A673 (cell line): ENCODE results near the gene PROZ. TPM values are rescaled to one million over a fixed set of nuclear protein-coding genes. Genes with fewer than 3 reads are reported as not detected.

Source experiments
- BruUV-seq: library from RNA; stranded (reverse); fragments of 400-500 nt; replicated peaks from 2 replicates; lab custom pipeline; 2021; lab: Mats Ljungman, UMichigan
- CTCF ChIA-PET: fragments of 300-600 bp; sonication (Branson Sonifier 250); formaldehyde crosslinking; loops from one replicate; lab custom pipeline; 2022; ENCODE audit warnings: antibody characterized with exemption; lab: Charles Lee
- POLR2A ChIA-PET: fragments of 300-600 bp; sonication (Branson Sonifier 250); formaldehyde crosslinking; loops from one replicate; lab custom pipeline; 2022; ENCODE audit warnings: antibody characterized with exemption; ENCODE audit not compliant: low non-redundant PET; lab: Charles Lee
- DNase-seq: peaks from one replicate; pipeline ENCODE4 v3.0.0-alpha.2; 2015; ENCODE audit warnings: low spot score
- H3K27ac ChIP-seq: fragments of 200-600 bp; sonication (generic); 2 replicates; pipeline ENCODE4 v1.5.1; 2016; ENCODE audit warnings: mixed run types, low read depth, mild to moderate bottlenecking, mixed read lengths, antibody characterized with exemption, low read length; ENCODE audit not compliant: poor library complexity, severe bottlenecking
- H3K27me3 ChIP-seq: fragments of 200-600 bp; sonication (generic); replicated peaks from 2 replicates; pipeline ENCODE4 v1.6.1; 2017; ENCODE audit warnings: mixed run types, low read depth, mild to moderate bottlenecking, mixed read lengths, antibody characterized with exemption, low read length; ENCODE audit not compliant: insufficient read depth, poor library complexity
- H3K36me3 ChIP-seq: fragments of 200-600 bp; sonication (generic); 2 replicates; pipeline ENCODE4 v1.6.1; 2016; ENCODE audit warnings: mixed run types, mild to moderate bottlenecking, mixed read lengths, antibody characterized with exemption, low read length; ENCODE audit not compliant: insufficient read depth, poor library complexity, severe bottlenecking
- H3K4me1 ChIP-seq: fragments of 200-600 bp; sonication (generic); 2 replicates; pipeline ENCODE4 v1.6.1; 2017; ENCODE audit warnings: mixed run types, mild to moderate bottlenecking, mixed read lengths, antibody characterized with exemption, low read length; ENCODE audit not compliant: insufficient read depth, poor library complexity, severe bottlenecking
- H3K4me3 ChIP-seq: fragments of 200-600 bp; sonication (generic); 2 replicates; pipeline ENCODE4 v1.5.1; 2016; ENCODE audit warnings: low read depth, mixed run types, mild to moderate bottlenecking, mixed read lengths, low read length; ENCODE audit not compliant: poor library complexity, severe bottlenecking
- H3K9me3 ChIP-seq: fragments of 200-600 bp; sonication (generic); 2 replicates; pipeline ENCODE4 v1.6.1; 2016; ENCODE audit warnings: mixed run types, low read depth, mild to moderate bottlenecking, mixed read lengths, antibody characterized with exemption, low read length; ENCODE audit not compliant: poor library complexity, severe bottlenecking
- EZH2 ChIP-seq: fragments of 200-600 bp; sonication (generic); IDR thresholded peaks from 2 replicates; pipeline ENCODE4 v1.6.1; 2017; ENCODE audit warnings: borderline replicate concordance, low read depth, mild to moderate bottlenecking, mixed read lengths, antibody characterized with exemption, low read length; ENCODE audit not compliant: poor library complexity, severe bottlenecking
- intact Hi-C: fragments of 100-400 bp; cut with micrococcal nuclease; formaldehyde crosslinking; loops from one replicate; pipeline ENCODE4 v1.10.0; 2022; ENCODE audit not compliant: unreplicated experiment
- total RNA-seq: library from RNA; stranded (reverse); gene quantifications from 2 replicates; pipeline ENCODE4 v1.2.3, GENCODE V29; 2021
- TF ChIP-seq, protein P1 (sequence below): fragments of 300-800, 200-600 bp; sonication (generic); conservative IDR thresholded peaks from 2 replicates; pipeline ENCODE4 v1.5.1; 2017; ENCODE audit warnings: low read depth, mild to moderate bottlenecking, antibody characterized with exemption, low read length, moderate library complexity, mixed read lengths

Gene PROZ
- total RNA-seq, 1 experiment from 2014 or later = not detected

DNA sequence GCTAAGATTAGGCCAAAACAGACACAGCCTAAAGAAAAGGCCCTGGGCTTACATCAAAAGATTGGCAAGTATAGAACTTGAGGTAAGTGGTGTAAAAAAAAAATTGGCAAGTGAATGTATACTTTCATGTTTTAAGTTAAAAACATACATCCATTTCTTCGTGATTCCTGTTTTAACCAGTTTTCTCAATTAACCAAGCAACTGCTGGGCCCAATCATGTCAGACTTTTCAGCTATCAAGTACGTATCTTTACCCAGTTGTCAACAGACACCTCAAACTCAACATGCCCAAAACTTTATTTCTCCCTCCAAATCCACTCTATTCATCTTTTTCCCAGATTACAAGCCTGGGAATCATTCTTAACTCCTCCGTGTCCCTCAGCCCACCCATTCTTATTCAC lies 49.0 kb downstream of the PROZ start:
- Histone ChIP-seq H3K4me1 (peaks cover 20% of the 10 kb centered on the region), H3K9me3 (no peaks in the 10 kb centered on the region), H3K27me3 (no peaks in the 10 kb centered on the region), H3K36me3 (peaks cover 10% of the 10 kb centered on the region), H3K27ac (peak overlapping the region; percentile 97), H3K4me3 (peak overlapping the region; percentile 94)
- BruUV-seq = no TSS peak
- TF ChIP-seq, protein P1, sequence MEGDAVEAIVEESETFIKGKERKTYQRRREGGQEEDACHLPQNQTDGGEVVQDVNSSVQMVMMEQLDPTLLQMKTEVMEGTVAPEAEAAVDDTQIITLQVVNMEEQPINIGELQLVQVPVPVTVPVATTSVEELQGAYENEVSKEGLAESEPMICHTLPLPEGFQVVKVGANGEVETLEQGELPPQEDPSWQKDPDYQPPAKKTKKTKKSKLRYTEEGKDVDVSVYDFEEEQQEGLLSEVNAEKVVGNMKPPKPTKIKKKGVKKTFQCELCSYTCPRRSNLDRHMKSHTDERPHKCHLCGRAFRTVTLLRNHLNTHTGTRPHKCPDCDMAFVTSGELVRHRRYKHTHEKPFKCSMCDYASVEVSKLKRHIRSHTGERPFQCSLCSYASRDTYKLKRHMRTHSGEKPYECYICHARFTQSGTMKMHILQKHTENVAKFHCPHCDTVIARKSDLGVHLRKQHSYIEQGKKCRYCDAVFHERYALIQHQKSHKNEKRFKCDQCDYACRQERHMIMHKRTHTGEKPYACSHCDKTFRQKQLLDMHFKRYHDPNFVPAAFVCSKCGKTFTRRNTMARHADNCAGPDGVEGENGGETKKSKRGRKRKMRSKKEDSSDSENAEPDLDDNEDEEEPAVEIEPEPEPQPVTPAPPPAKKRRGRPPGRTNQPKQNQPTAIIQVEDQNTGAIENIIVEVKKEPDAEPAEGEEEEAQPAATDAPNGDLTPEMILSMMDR = no peak
- no peak for TF ChIP-seq EZH2
- POLR2A ChIA-PET = no interaction called here
- DNase-seq = no peak
- CTCF ChIA-PET = no interaction called here
- intact Hi-C loops = no loop called here

DNA sequence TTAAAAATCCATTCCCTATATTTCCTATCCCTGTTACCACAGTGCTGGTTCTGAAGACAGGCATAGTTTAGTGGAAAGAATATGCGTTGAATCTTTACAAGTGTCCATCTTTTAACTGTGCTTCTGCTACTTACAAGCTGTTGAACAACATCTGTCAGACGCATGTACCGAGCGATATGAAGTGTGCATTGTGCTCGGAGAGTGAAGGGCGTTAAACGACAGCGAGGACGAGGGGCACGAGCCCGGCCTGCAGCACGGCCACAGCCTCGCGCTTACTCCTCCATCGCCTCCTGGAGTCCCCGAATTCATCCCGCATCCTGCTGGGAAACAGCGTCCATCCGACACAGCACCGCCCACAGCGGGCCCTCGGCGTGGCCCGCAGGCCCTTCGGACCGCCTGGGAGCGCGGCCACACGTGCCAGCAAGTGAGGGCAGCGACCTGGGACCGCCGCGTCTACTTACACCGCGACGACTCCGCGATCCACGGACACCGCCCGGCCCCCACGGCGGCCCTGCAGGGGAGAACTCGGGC lies 49.5 kb downstream of the PROZ start:
- CTCF ChIA-PET = no interaction called here
- Histone ChIP-seq H3K27me3 (no peaks in the 10 kb centered on the region), H3K9me3 (no peaks in the 10 kb centered on the region), H3K36me3 (peaks cover 10% of the 10 kb centered on the region), H3K27ac (peak overlapping the region; percentile 97), H3K4me3 (peak overlapping the region; percentile 94), H3K4me1 (peaks cover 20% of the 10 kb centered on the region)
- intact Hi-C loops = no loop called here
- POLR2A ChIA-PET = no interaction called here
- peak; percentile 33 for DNase-seq
- BruUV-seq = no TSS peak
- no peak for TF ChIP-seq EZH2
- TF ChIP-seq, protein P1 = no peak

DNA sequence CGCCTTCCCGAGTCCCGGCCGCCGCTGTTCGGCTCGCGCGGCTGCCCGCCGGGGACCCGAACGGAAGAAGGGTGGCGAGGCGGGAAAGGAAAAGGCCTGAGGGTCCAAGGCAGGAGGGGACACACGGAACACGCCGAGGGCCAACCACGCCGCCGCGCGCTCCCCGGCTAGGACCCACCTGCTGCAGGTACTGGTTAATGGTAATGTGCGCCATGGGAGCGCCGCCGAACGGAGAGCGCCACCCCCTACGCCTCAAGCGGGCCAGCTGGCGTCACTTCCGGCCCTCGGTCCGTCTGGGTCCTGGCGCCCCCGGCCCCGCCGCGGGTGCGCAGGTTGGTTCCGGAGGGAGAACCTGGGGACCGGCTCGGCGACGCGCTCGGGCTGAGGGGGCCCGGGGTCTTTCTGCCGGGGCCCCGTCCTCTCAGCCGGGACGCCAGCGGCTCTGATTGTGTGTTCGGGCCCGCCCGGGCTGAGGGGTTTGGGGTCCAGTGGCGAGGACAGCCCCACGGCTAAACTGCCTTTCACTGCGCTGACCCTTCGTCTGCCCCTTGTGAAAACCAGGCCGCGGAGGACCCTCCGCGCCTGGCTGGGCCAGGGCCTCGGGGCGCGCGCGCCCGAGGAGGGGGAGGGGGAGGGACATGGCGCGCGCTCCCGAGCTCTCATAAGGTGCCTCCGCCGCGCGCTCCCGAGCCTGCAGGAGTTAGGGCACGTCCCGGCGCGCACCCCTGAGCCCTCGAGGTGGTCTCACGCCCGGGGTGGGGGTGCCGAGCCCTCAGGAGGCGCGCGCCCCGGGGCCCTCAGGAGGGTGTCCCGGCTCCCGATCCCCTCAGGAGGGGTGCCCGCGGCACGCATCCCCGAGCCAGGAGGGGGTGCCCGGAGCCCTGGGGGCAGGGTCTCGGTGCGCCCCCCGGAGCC lies 50.2 kb downstream of the PROZ start, which contains the start of gene PCID2:
Gene PCID2 (minus strand): TSS at position 249 of the 915 bp plus-strand sequence. CDS start 35 bp downstream, at position 214.
- intact Hi-C loops = no loop called here
- Histone ChIP-seq H3K4me3 (peak within 1 kb of the TSS; percentile 94), H3K36me3 (peaks cover 10% of the 10 kb centered on the region), H3K4me1 (peaks cover 20% of the 10 kb centered on the region), H3K9me3 (no peaks in the 10 kb centered on the region), H3K27me3 (no peaks in the 10 kb centered on the region), H3K27ac (peak within 1 kb of the TSS; percentile 97)
- BruUV-seq = no TSS peak
- ChIA-PET POLR2A (interaction anchor here (0.6 to 0.8 kb wide), 2 partner anchors 270 to 392 kb away, joined by 3 to 5 read pairs; no protein-coding TSS in a partner anchor), CTCF (no interaction called here)
- DNase-seq = peak; percentile 94
- TF ChIP-seq, protein P1 = no peak
- TF ChIP-seq EZH2 = no peak
